ENCODE data around the gene VGLL4.

The VGLL4 gene

GRCh38 chr3:11564577-11565001, 79.1 kb downstream of the VGLL4 start:
- no peak for DNase-seq (ENCODE audit: low read depth)

GRCh38 chr3:11563865-11564185, 79.9 kb downstream of the VGLL4 start:
- DNase-seq (ENCODE audit: low read depth) = no peak

DNA sequence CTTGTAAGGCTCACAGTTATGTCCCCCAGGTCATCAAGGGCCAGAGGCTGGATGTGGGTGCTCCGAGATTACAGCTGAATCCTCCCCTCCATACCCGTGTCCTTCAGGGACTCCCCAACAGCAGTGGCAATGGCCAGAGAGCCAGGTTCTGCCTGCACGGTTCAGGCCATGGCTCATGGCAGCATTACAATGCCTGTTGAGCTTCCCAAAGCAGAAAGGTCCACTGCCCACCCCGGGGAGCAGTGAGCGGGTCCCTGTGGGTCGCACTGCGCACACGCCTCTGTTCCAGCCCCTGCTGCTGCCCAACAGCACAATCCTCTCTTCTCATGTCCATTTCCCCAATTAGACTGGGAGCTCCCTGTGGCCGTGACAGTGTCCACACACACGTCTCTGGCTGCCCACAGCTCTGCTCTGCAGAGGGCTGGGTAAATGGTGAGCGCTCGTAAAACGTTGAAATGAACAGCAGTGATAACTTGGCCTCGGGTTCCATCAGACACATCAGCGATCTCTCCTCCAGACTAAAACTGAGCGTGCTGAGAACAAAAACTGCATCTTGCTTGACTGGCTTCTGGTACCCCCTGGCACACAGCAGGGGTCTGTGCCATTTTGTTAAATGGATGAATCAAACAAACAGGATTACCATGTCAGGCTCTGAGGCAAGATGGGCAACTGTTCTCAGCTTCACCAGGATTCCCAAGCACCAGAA, 80.4 kb downstream of the VGLL4 start:
- DNase-seq (ENCODE audit: low read depth) = no peak

- no peak for DNase-seq (ENCODE audit: low read depth)
Observed at GRCh38 chr3:11562277-11562881, 81.3 kb downstream of the VGLL4 start.

GRCh38 chr3:11560746-11561145, 83.0 kb downstream of the VGLL4 start:
- DNase-seq (ENCODE audit: low read depth) = no peak

DNA sequence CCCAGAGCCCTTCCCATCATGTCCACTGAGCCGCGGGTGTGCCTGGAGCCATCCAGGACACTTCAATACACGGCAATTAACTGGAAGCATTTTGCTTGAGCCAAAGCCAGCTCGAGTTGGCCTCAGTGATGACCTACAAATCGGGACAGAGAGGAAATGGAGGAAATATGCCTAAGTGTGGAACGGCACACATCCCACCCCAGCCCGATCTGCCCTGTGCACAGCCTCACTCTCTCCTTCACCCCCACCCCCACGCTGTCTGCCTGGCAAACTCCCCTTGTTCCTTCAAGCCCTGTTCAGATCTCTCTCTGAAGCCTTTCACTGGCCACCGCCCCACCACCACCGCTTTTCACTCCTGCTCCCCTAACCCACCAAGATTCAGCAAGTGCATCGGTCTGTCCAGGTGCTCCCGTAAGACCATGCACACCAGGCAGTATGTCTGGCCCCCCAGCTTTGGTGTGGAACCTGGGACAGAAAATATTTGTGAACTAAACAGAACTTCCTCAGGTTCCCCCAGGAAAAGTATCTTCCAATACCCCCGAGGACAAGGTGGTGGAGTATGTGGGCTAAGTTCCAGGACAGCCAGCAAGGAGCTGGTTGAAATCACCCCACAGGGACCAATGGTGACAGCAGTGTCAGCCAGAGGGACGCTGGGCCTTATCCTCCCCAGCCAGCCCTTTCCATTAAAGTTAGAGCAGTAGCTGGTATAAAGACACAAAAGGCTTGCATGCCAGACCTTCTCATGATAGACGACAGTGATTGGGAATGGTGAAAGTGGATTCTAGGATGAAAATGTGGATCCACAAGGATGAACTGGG, 83.7 kb downstream of the VGLL4 start:
- DNase-seq (ENCODE audit: low read depth) = no peak

DNA sequence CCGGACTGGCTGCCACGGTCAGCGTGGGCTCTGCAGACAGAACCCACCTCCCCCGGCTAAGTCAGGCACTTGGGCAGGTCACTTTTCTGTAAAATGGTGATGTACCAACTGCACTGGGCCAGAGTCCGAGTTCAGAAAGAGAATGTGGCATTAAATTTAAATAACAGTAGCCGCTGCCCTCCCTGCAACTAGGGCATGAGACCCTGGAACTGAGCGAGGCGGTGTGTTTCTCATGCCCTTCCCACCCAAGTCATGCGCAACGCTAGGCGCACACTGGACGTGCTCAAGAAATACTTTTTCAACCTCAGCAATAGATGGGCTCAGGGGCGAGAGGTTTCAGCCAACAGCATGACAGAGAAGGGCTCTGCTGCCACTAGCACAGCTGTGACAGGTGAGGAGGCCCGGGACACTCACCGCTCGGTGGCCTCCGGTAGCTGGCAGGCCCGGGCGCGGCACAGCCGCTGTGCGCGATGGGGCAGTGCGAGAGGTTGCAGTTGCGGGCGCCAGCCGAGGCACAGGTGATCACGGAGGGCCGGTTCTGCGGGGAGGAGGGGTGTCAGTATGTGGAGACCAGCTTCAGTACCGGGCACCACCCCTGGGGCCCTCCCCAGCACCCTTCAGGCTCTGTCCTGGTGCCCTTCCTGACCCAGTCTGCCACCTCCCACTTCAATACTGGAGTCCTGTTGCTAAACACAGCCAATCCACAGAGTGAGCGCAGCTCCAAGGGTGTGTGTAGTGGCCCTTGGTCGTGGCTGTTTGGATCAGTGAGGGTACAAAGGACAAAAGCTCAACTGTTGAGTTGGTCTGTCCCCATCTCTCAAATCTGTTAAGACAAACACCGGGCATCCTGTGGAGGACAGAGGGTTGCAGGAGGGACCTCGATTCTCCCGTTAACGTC, 84.5 kb downstream of the VGLL4 start:
- no peak for DNase-seq (ENCODE audit: low read depth)

DNA sequence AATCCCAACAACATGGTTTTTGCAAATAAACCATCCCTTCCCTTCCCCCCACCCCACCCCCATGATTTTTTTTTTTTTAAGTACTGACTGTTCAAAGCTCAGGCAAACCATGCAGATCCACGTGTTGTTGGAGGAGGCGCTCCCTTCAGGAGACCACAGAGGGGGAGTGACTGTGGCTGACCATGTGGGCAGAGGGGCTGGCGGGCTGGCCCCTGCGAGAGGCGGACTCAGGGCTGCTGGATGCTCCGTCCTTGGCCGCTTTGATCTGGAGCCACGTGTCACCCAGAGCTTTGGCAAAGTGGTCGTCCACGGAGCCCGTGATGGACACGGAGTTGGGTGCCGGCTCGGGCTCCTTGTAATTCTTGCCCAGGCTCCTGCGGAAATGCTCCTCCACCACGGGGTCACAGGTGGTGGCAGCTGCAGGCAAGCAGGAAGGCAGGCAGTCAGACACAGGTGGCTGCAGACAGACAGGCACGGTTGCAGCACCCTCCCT, 85.3 kb downstream of the VGLL4 start:
- DNase-seq (ENCODE audit: low read depth) = no peak

GRCh38 chr3:11558002-11558401, 85.7 kb downstream of the VGLL4 start:
- no peak for DNase-seq (ENCODE audit: low read depth)

- no peak for DNase-seq (ENCODE audit: low read depth)
Observed at GRCh38 chr3:11556851-11557644, 86.7 kb downstream of the VGLL4 start.

- DNase-seq (ENCODE audit: low read depth) = no peak
Observed at GRCh38 chr3:11555881-11556633, 87.7 kb downstream of the VGLL4 start.

GRCh38 chr3:11555211-11555782, 88.4 kb downstream of the VGLL4 start:
- DNase-seq (ENCODE audit: low read depth) = no peak

DNA sequence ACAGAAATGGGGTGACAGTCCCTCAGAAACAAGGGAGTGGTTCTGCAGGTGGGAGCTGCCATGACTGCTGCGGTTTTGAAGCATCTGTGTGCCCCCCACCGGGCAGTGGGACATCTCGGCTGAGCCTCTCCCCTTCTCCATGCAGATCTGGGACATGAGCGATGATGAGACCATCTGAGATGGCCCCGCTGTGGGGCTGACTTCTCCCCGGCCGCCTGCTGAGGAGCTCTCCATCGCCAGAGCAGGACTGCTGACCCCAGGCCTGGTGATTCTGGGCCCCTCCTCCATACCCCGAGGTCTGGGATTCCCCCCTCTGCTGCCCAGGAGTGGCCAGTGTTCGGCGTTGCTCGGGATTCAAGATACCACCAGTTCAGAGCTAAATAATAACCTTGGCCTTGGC, 89.0 kb downstream of the VGLL4 start:
- DNase-seq (ENCODE audit: low read depth) = no peak

DNA sequence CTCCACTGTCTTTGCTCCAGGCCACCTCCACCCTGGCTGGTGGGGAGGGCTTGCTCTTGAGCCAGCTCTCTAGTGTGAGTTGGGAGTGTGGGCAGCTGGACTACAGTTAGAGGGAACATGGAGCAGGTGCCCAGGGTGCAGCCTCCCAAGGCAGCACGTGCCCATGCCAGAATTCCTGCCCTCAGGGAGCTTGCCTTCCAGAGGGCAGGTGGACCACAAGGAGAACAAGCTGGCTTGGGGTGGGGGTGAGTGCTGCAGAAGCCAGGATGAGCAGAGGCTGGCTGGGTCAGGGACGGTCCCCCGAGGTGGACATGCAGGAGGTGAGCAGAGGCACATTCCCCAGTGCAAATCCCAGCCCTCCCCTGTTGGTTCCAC, 89.5 kb downstream of the VGLL4 start:
- no peak for DNase-seq (ENCODE audit: low read depth)

GRCh38 chr3:11553436-11554235, 90.1 kb downstream of the VGLL4 start:
- no peak for DNase-seq (ENCODE audit: low read depth)

DNA sequence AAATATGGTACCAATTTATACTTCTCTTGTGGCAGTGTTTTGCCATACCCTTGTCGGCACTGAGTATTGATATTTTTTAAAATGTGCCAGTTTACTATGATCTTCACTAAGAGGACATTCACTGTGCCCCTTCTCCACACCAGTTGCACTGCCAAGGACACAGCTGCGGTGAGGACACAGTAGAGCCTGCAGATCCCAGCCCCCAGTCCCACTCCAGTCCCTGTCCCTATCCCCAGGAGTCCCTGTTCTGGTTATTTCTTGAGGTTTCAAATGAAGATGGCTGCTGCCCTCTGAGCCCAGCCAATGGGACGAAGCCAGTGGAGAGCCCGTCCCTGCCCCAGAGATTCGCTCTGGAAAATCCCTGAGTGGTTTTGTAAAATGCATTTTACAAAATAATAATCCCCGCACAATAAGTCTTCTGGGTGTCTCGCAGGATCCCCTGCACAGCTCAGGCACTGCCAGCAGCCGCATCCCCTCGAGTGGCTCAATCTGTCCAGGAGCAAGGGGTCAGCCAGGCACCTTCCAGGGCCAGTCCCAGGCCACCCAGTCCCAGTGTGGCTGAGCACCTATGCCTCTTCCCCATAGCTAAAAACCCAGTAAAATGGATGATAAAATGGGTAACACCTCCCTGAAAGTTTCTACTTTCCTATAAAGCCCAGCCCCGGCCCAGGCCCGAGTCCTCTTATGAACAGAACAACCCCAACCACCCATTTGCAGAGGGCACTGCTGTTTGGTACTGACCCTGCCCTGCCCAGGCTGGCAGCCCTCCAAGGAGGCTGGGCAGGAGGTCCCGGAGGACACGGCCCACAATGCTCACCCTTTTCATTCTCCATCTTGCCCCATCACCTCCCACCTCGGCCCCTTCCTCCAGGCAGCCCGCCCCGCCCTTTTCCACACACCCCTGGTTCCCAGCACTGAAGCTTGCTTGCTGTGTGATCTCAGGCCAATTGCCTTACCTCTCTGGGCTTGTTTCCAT, 91.1 kb downstream of the VGLL4 start:
- no peak for DNase-seq (ENCODE audit: low read depth)

DNA sequence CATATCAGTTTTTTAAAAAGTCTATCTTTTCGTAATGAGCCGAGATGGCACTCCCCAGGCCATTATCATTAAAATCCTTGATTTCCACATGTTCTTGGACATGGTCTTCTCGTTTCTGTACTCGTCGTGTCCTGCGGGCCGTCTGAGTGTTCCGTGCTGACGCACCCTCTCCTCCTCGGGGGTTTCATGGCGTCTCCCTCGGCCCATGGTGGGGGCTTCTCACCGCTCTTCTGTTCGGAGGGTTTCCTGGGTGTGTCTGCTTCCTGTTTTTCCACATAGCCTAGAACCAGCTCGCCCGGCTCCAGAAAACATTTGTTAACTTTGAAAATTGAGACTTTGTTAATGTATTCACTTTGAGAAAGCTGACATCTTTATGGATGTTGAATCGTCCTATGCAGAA, 92.7 kb downstream of the VGLL4 start:
- no peak for DNase-seq (ENCODE audit: low read depth)

DNA sequence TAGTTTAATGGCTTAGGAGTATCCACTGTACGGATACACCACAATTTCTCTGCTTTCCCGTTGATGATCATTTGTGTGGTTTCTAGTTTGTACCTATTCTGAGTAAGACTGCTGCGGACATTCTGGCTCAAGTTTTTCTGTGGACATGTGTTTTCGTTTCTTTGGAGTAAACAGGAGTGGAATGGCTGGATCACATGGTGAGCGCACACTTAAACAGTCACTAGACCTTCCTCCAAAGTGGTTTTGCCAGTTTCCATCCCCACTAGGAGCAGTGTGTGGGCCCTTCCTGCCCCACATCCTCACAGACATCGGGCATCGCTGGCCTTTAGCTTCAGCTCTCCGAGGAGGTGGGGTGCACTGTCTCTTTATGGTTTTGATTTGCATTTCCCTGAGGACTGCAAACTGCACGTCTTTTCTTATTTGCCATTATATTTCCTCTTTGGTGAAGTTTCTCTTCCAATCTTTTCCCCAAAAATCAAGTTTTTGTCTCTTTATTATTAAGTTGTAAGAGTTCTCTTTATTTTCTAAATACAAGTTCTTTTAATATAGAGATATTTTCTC, 94.1 kb downstream of the VGLL4 start:
- DNase-seq (ENCODE audit: low read depth) = no peak

Data from T-helper 22 cell (primary cell).